Kidney (tissue), 14 donors: ENCODE data around the gene MRPL33. TPM values are rescaled to one million over a fixed set of nuclear protein-coding genes. Genes with fewer than 3 reads are reported as not detected.

Experiments
- DNase-seq, 5 donors: peaks; one replicate each; pipeline ENCODE4 v3.0.0-alpha.2; 2013 to 2020
- FAIRE-seq: peaks from 2 replicates; lab custom pipeline; 2012; peaks lifted over from hg19 to GRCh38; lab: Jason Lieb, UNC
- H3K27ac ChIP-seq, 2 donors: one replicate each; pipeline ENCODE4 v1.7.0; 2013; ENCODE audit warnings: low read depth in 2 of 2, low read length in 2 of 2, inconsistent platforms in 1 of 2
- H3K27me3 ChIP-seq: one replicate; pipeline ENCODE4 v1.7.1; 2013; ENCODE audit warnings: low read length, inconsistent platforms; ENCODE audit not compliant: control insufficient read depth, insufficient read depth
- H3K36me3 ChIP-seq, 3 donors: one replicate each; pipeline versions ENCODE4 v1.7.0 to v1.7.1; 2013; ENCODE audit warnings: low read length in 3 of 3, control low read depth in 1 of 3, inconsistent platforms in 1 of 3; ENCODE audit not compliant: insufficient read depth in 3 of 3, control insufficient read depth in 2 of 3
- H3K4me1 ChIP-seq, 3 donors: one replicate each; pipeline versions ENCODE4 v1.7.0 to v1.7.1; 2013; ENCODE audit warnings: low read length in 3 of 3, inconsistent platforms in 1 of 3, low read depth in 1 of 3; ENCODE audit not compliant: control insufficient read depth in 2 of 3, insufficient read depth in 2 of 3
- H3K4me3 ChIP-seq, 3 donors: one replicate each; pipeline versions ENCODE4 v1.7.0 to v1.8.1; 2013; ENCODE audit warnings: low read length in 3 of 3, control low read depth in 1 of 3, inconsistent platforms in 1 of 3
- H3K9ac ChIP-seq, 3 donors: one replicate each; pipeline versions ENCODE4 v1.7.0 to v1.7.1; 2013; ENCODE audit warnings: low read length in 3 of 3, control low read depth in 1 of 3, inconsistent platforms in 1 of 3
- H3K9me3 ChIP-seq, 3 donors: one replicate each; pipeline versions ENCODE4 v1.7.0 to v1.7.1; 2013; ENCODE audit warnings: low read length in 3 of 3, control low read depth in 1 of 3, inconsistent platforms in 1 of 3; ENCODE audit not compliant: control insufficient read depth in 2 of 3, insufficient read depth in 1 of 3
- CTCF ChIP-seq: IDR thresholded peaks from 3 replicates; pipeline ENCODE4 v1.5.1; 2012; ENCODE audit warnings: mild to moderate bottlenecking, moderate library complexity, borderline replicate concordance; ENCODE audit not compliant: insufficient read depth; ENCODE audit errors: extremely low read depth
- intact Hi-C: fragments of 100-400 bp; cut with DNase I; formaldehyde crosslinking; loops from one replicate; pipeline ENCODE4 v1.11.1; 2022
- polyA plus RNA-seq: library from polyadenylated mRNA; stranded (reverse); fragments of 350-450 nt; fragmentation: Illumina TruSeq; extraction: RNeasy Lipid Tissue Mini Kit (QIAGEN cat#74804); gene quantifications from one replicate; pipeline ENCODE4 v1.2.3, GENCODE V29; 2014; ENCODE audit warnings: low read depth, low replicate concordance; ENCODE audit not compliant: insufficient read depth
- total RNA-seq: library from RNA; stranded (reverse); fragmentation: NEBNext Ultra II Directional; extraction: Animal tissue kit (Norgen Biotek cat#: 25700); gene quantifications from one replicate; pipeline ENCODE4 v1.2.1, GENCODE V29; 2021
- donor health status: control.
- donor health status: control.
- donor health status: control.
- donor health status: control.
- donor health status: control.
- donor health status: DM: yes; HTN: yes; CAD: no.
- donor health status: Normal renal cell carcinoma (clear cell type).

The MRPL33 gene
- total and polyA plus RNA-seq, 2 donors from 2014 or later: 107 to 312 TPM

DNA sequence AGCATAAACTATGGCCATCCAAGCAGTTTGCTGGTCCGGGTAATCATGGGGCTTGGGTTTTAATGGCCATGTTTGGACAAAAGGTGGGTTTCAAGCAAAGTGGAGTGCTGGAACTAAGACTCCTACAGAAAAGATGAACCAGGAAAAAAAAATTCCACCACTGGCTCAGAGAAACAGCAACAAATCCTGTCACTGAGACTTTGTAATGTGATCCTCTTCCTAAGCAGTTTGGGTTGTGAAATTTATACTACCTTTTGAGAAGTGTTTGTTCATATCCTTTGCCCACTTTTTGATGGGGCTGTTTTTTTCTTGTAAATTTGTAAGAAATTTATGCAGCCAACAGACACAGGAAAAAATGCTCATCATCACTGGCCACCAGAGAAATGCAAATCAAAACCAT lies 40.2 kb downstream of the MRPL33 start:
- FAIRE-seq: no peak
- TF ChIP-seq CTCF: no peak

GRCh38 chr2:27814758-27815157 lies 43.2 kb downstream of the MRPL33 start:
- Histone ChIP-seq H3K9me3 (no peaks in the 10 kb centered on the region), H3K27me3 (no peaks in the 10 kb centered on the region), H3K9ac (no peak overlapping the region), H3K36me3 (no peaks in the 10 kb centered on the region), H3K27ac (no peak overlapping the region), H3K4me3 (no peak overlapping the region), H3K4me1 (no peaks in the 10 kb centered on the region)
- intact Hi-C loops: no loop called here
- FAIRE-seq: no peak
- no peak for DNase-seq
- TF ChIP-seq CTCF: no peak

More for the DNA sequence above, 40.2 kb downstream of the MRPL33 start:
- Histone ChIP-seq H3K9ac (no peak overlapping the region), H3K4me1 (peaks cover 0 to 2% (median 0%) of the 10 kb centered on the region in 3 donors), H3K27me3 (no peaks in the 10 kb centered on the region), H3K4me3 (no peak overlapping the region), H3K9me3 (no peaks in the 10 kb centered on the region), H3K27ac (no peak overlapping the region), H3K36me3 (no peaks in the 10 kb centered on the region)
- intact Hi-C loops: no loop called here
- DNase-seq: no peak

DNA sequence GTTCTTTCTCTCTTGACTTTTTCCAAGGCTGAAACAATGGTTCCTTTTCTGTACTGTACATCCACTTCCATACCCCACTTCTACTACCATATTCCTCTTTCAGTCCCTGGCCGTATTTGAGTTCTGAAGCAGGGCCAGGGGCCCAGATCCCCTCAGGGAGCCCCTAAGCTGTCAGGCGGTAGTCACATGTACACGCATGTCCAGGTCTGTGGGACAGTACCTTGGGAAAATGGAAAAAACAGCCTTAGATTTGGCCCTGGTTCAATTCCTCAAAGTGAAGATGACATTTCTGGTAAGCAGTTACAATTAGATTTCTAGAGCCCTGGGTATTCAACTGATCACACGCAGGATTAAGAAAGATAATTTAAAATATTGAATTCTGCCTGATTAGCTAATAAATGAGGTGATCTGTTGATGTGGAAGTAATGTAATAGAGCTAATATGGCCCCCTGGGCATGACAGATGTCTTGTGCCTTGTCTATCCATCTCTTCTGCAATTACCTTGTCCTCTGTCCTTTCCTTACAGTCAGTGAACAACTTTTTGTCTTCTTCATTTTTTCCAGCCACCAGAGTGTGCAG lies 44.4 kb downstream of the MRPL33 start:
- H3K4me1 ChIP-seq: no peaks in the 10 kb centered on the region
- H3K4me3 ChIP-seq: no peak overlapping the region
- no peak overlapping the region for H3K9ac ChIP-seq
- intact Hi-C loops: no loop called here
- H3K27ac ChIP-seq: no peak overlapping the region
- no peaks in the 10 kb centered on the region for H3K9me3 ChIP-seq
- DNase-seq: no peak
- no peaks in the 10 kb centered on the region for H3K36me3 ChIP-seq
- FAIRE-seq: no peak
- no peak for TF ChIP-seq CTCF
- no peaks in the 10 kb centered on the region for H3K27me3 ChIP-seq

GRCh38 chr2:27822049-27822448 lies 50.5 kb downstream of the MRPL33 start:
- intact Hi-C loops: no loop called here
- FAIRE-seq (no peak), DNase-seq (no peak)
- Histone ChIP-seq H3K27me3 (no peaks in the 10 kb centered on the region), H3K9ac (no peak overlapping the region), H3K9me3 (peaks cover 0 to 4% (median 0%) of the 10 kb centered on the region in 3 donors), H3K27ac (no peak overlapping the region), H3K4me3 (no peak overlapping the region), H3K36me3 (no peaks in the 10 kb centered on the region), H3K4me1 (no peaks in the 10 kb centered on the region)
- TF ChIP-seq CTCF: no peak
